ENCODE results near the gene PI4K2A.

Gene PI4K2A

DNA sequence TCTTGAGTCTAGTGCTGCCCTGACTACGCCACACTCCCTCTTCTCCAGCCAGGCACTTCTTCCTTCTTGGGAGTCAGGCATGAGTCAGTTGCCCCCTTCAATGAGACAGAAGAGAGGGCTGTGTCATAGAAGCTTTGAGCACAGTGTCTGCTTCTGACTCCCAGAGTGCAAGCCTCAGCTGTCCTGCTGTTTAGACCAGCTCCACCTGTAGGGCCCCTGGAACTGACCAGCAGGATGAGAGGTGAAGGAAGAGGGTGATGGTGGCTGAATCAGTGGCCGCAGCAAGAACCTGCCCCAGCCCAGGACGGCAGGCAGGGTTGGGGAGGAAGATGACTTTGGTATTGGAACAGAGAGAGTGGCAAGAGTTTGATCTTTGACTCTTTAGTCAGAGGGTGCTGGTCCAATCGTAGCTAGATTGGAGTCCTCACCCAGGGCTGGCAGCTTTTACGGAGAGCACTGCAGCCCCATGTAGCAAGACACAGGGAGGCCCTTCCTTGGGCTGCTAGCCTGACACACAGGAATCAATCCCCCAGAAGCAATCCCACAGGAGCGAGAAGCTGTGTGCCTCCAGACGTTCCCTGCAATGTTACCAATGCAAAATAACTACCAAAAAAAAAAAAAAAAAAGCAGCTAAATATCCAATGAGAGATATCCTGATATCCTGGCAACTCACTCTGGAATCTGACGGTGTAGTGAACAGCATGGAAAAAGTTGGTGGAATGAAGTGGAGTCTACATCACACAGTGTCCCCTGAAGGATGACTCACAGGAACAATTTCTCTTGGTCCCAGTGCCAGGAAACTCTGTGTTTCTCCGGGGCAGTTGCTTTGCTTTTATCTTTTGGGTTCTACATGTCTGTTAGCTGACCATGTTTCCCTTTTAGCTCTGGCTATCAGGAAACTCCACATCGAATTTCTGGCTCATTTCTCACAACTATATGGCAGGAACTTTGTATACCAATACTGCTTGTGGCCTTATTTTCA, 44.1 kb upstream of the PI4K2A start:
- Histone ChIP-seq H3K36me3 (ENCODE audit: insufficient read depth, low read length) (no peaks in the 10 kb centered on the region), H3K9me2 (replicated peaks; ENCODE audit: low read depth, low read length) (no peaks in the 10 kb centered on the region), H3K4me2 (ENCODE audit: low read depth, low read length, poor library complexity, severe bottlenecking) (no peak overlapping the region), H3K9ac (ENCODE audit: low read depth, low read length, poor library complexity, severe bottlenecking) (no peak overlapping the region), H2AFZ (ENCODE audit: low read length) (no peak overlapping the region), H4K20me1 (ENCODE audit: insufficient read depth, low read length, poor library complexity, severe bottlenecking) (no peaks in the 10 kb centered on the region), H3F3A (ENCODE audit: low read depth) (no peaks in the 10 kb centered on the region), H3K4me3 (ENCODE audit: low read length, poor library complexity, severe bottlenecking) (no peak overlapping the region), H3K79me2 (ENCODE audit: insufficient read depth, low read length) (no peaks in the 10 kb centered on the region), H3K9me3 (ENCODE audit: insufficient read depth, low read depth, low read length) (no peaks in the 10 kb centered on the region), H3K4me1 (ENCODE audit: insufficient read depth, low read length, poor library complexity, severe bottlenecking) (no peaks in the 10 kb centered on the region), H3K27me3 (ENCODE audit: insufficient read depth, low read length, poor library complexity, severe bottlenecking) (no peaks in the 10 kb centered on the region)
- TF ChIP-seq, protein P1, sequence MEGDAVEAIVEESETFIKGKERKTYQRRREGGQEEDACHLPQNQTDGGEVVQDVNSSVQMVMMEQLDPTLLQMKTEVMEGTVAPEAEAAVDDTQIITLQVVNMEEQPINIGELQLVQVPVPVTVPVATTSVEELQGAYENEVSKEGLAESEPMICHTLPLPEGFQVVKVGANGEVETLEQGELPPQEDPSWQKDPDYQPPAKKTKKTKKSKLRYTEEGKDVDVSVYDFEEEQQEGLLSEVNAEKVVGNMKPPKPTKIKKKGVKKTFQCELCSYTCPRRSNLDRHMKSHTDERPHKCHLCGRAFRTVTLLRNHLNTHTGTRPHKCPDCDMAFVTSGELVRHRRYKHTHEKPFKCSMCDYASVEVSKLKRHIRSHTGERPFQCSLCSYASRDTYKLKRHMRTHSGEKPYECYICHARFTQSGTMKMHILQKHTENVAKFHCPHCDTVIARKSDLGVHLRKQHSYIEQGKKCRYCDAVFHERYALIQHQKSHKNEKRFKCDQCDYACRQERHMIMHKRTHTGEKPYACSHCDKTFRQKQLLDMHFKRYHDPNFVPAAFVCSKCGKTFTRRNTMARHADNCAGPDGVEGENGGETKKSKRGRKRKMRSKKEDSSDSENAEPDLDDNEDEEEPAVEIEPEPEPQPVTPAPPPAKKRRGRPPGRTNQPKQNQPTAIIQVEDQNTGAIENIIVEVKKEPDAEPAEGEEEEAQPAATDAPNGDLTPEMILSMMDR (conservative IDR thresholded peaks at IDR 0.05; ENCODE audit: low read length), result no peak
- TF ChIP-seq EZH2phosphoT487 (IDR thresholded peaks at IDR 0.05; ENCODE audit: borderline replicate concordance), result no peak

DNA sequence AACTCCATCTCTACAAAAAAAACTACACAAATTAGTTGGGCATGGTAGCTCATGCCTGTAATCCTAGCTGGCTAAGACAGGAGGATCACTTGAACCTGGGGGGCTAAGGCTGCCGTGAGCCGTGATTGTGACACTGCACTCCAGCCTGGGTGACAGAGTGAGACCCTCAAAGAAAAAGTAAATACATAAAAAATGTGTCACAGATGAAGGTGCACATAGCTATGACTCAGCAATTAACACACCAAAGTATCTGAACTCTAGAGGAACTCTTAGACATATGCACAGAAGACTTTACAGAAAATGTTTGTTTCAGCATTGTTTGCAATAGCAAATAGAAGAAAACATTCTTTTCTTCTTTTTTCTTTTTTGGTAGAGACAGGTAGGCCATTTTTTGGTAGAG, 42.7 kb upstream of the PI4K2A start:
- Histone ChIP-seq H2AFZ (ENCODE audit: low read length) (no peak overlapping the region), H3K9me2 (replicated peaks; ENCODE audit: low read depth, low read length) (no peaks in the 10 kb centered on the region), H4K20me1 (ENCODE audit: insufficient read depth, low read length, poor library complexity, severe bottlenecking) (no peaks in the 10 kb centered on the region), H3K36me3 (ENCODE audit: insufficient read depth, low read length) (no peaks in the 10 kb centered on the region), H3F3A (ENCODE audit: low read depth) (no peaks in the 10 kb centered on the region), H3K4me1 (ENCODE audit: insufficient read depth, low read length, poor library complexity, severe bottlenecking) (no peaks in the 10 kb centered on the region), H3K9ac (ENCODE audit: low read depth, low read length, poor library complexity, severe bottlenecking) (no peak overlapping the region), H3K4me3 (ENCODE audit: low read length, poor library complexity, severe bottlenecking) (no peak overlapping the region), H3K9me3 (ENCODE audit: insufficient read depth, low read depth, low read length) (no peaks in the 10 kb centered on the region), H3K4me2 (ENCODE audit: low read depth, low read length, poor library complexity, severe bottlenecking) (no peak overlapping the region), H3K27me3 (ENCODE audit: insufficient read depth, low read length, poor library complexity, severe bottlenecking) (no peaks in the 10 kb centered on the region), H3K79me2 (ENCODE audit: insufficient read depth, low read length) (no peaks in the 10 kb centered on the region)
- TF ChIP-seq EZH2phosphoT487 (IDR thresholded peaks at IDR 0.05; ENCODE audit: borderline replicate concordance), result no peak
- TF ChIP-seq, protein P1 (conservative IDR thresholded peaks at IDR 0.05; ENCODE audit: low read length), result no peak

DNA sequence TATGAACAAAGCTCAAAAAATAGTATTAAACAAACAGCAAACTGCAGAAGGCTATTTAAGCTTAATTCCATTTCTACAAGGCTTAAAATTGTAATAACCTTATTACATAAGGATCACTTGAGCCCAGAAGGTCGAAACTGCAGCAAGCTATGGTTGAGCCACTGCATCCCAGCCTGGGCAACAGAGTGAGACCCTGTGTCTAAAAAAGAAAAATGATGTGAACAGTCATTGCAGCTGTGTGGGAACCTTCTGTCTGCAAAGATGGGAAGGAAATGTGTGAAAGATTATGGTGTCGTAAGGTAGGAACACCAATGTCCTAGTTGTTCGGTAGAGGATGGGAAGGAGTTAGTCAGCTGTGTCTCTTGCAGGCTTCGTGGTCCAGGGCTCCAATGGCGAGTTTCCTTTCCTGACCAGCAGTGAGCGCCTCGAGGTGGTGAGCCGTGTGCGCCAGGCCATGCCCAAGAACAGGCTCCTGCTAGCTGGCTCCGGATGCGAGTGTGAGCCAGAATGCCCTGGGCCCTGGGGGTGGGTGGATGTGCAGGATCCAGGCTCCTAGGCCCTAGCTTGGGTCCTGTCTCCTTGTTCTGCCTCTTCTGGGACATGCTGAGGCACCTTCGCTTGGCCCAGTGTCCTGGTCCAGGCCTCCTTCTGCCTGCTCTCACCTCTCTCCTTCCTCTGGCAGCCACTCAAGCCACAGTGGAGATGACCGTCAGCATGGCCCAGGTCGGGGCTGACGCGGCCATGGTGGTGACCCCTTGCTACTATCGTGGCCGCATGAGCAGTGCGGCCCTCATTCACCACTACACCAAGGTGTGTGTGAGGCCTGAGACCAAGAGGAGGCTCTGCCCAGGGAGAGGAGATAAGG, 41.8 kb upstream of the PI4K2A start:
- Histone ChIP-seq H3K27me3 (ENCODE audit: insufficient read depth, low read length, poor library complexity, severe bottlenecking) (no peaks in the 10 kb centered on the region), H2AFZ (ENCODE audit: low read length) (no peak overlapping the region), H3K36me3 (ENCODE audit: insufficient read depth, low read length) (no peaks in the 10 kb centered on the region), H3K9me3 (ENCODE audit: insufficient read depth, low read depth, low read length) (no peaks in the 10 kb centered on the region), H3F3A (ENCODE audit: low read depth) (no peaks in the 10 kb centered on the region), H3K79me2 (ENCODE audit: insufficient read depth, low read length) (no peaks in the 10 kb centered on the region), H3K4me3 (ENCODE audit: low read length, poor library complexity, severe bottlenecking) (no peak overlapping the region), H3K9ac (ENCODE audit: low read depth, low read length, poor library complexity, severe bottlenecking) (no peak overlapping the region), H4K20me1 (ENCODE audit: insufficient read depth, low read length, poor library complexity, severe bottlenecking) (no peaks in the 10 kb centered on the region), H3K4me1 (ENCODE audit: insufficient read depth, low read length, poor library complexity, severe bottlenecking) (no peaks in the 10 kb centered on the region), H3K4me2 (ENCODE audit: low read depth, low read length, poor library complexity, severe bottlenecking) (no peak overlapping the region), H3K9me2 (replicated peaks; ENCODE audit: low read depth, low read length) (no peaks in the 10 kb centered on the region)
- TF ChIP-seq, protein P1 (conservative IDR thresholded peaks at IDR 0.05; ENCODE audit: low read length), result no peak
- TF ChIP-seq EZH2phosphoT487 (IDR thresholded peaks at IDR 0.05; ENCODE audit: borderline replicate concordance), result no peak

Data from Loucy (cell line).